Neural cell (in vitro differentiated cells): ENCODE measurements around the gene PCCA. TPM values are rescaled to one million over a fixed set of nuclear protein-coding genes. Genes with fewer than 3 reads are reported as not detected.

ENCODE experiments used
- H2AFZ ChIP-seq: fragments of 200-600, 300-800 bp; sonication (generic), shearing (Covaris generic); 2 replicates; pipeline ENCODE4 v1.6.0; 2014; ENCODE audit warnings: low read depth, mild to moderate bottlenecking, antibody characterized with exemption, low read length, moderate library complexity
- H3F3A ChIP-seq: fragments of 200-600 bp; shearing (Covaris generic); 2 replicates; pipeline ENCODE4 v1.6.1; 2016; ENCODE audit warnings: mild to moderate bottlenecking, moderate library complexity, mixed read lengths, antibody characterized with exemption, low read length; ENCODE audit not compliant: insufficient read depth, poor library complexity, severe bottlenecking
- H3K27ac ChIP-seq: fragments of 200-600, 300-800 bp; sonication (generic), shearing (Covaris generic); 2 replicates; pipeline ENCODE4 v1.5.1; 2014; ENCODE audit warnings: mild to moderate bottlenecking, low read length, moderate library complexity
- H3K27me3 ChIP-seq: fragments of 300-800, 200-600 bp; sonication (generic), shearing (Covaris generic); 2 replicates; pipeline ENCODE4 v1.6.0; 2014; ENCODE audit warnings: mild to moderate bottlenecking, low read depth, low read length, moderate library complexity; ENCODE audit not compliant: insufficient read depth
- H3K36me3 ChIP-seq: fragments of 300-800, 200-600 bp; sonication (generic), shearing (Covaris generic); 2 replicates; pipeline ENCODE4 v1.5.1; 2014; ENCODE audit warnings: mild to moderate bottlenecking, antibody characterized with exemption, low read length, moderate library complexity; ENCODE audit not compliant: insufficient read depth
- H3K4me2 ChIP-seq: fragments of 300-800, 200-600 bp; sonication (generic), shearing (Covaris generic); 2 replicates; pipeline ENCODE4 v1.6.0; 2014; ENCODE audit warnings: mild to moderate bottlenecking, low read length
- H3K4me3 ChIP-seq: fragments of 300-800, 200-600 bp; sonication (generic), shearing (Covaris generic); 2 replicates; pipeline ENCODE4 v1.5.1; 2014; ENCODE audit warnings: mild to moderate bottlenecking, low read length, moderate library complexity
- H3K79me2 ChIP-seq: fragments of 200-600 bp; shearing (Covaris generic); replicated peaks from 2 replicates; pipeline ENCODE4 v1.6.0; 2014; ENCODE audit warnings: mild to moderate bottlenecking, low read length, moderate library complexity; ENCODE audit not compliant: insufficient read depth
- H3K9ac ChIP-seq: fragments of 300-800, 200-600 bp; sonication (generic), shearing (Covaris generic); 2 replicates; pipeline ENCODE4 v1.6.1; 2016; ENCODE audit warnings: mild to moderate bottlenecking, low read length, mixed read lengths
- H3K9me2 ChIP-seq: fragments of 200-600 bp; shearing (Covaris generic); 2 replicates; pipeline ENCODE4 v1.6.1; 2016; ENCODE audit warnings: mild to moderate bottlenecking, low read length, mixed read lengths; ENCODE audit not compliant: insufficient read depth
- H3K9me3 ChIP-seq: fragments of 200-600, 300-800 bp; sonication (generic), shearing (Covaris generic); 2 replicates; pipeline ENCODE4 v1.6.1; 2016; ENCODE audit warnings: mild to moderate bottlenecking, mixed run types, low read length, moderate library complexity, mixed read lengths
- H4K20me1 ChIP-seq: fragments of 200-600 bp; shearing (Covaris generic); 2 replicates; pipeline ENCODE4 v1.6.1; 2016; ENCODE audit warnings: mild to moderate bottlenecking, mixed run types; ENCODE audit not compliant: insufficient read depth
- CTCF ChIP-seq: fragments of 450-650 bp; IDR thresholded peaks from 2 replicates; pipeline ENCODE4 v1.5.1; 2014; ENCODE audit warnings: antibody characterized with exemption, mild to moderate bottlenecking, moderate library complexity; ENCODE audit not compliant: poor library complexity, severe bottlenecking
- EP300 ChIP-seq: fragments of 450-650 bp; conservative IDR thresholded peaks from 2 replicates; pipeline ENCODE4 v1.6.1; 2014; ENCODE audit warnings: antibody characterized with exemption, mild to moderate bottlenecking, moderate library complexity; ENCODE audit not compliant: poor library complexity, severe bottlenecking
- POLR2AphosphoS5 ChIP-seq: IDR thresholded peaks from 2 replicates; pipeline ENCODE4 v1.6.1; 2012
- SMC3 ChIP-seq: fragments of 450-650 bp; conservative IDR thresholded peaks from 2 replicates; pipeline ENCODE4 v1.6.1; 2014; ENCODE audit warnings: antibody characterized with exemption, mild to moderate bottlenecking, moderate library complexity; ENCODE audit not compliant: poor library complexity
- TAF1 ChIP-seq: IDR thresholded peaks from 2 replicates; pipeline ENCODE4 v1.6.1; 2012; ENCODE audit warnings: low read depth
- polyA plus RNA-seq: library from polyadenylated mRNA; depleted of rRNA; stranded (reverse); fragments of >200 nt; gene quantifications from 2 replicates; pipeline ENCODE4 v1.2.3, GENCODE V29; 2014
- TF ChIP-seq, protein P1 (sequence below): IDR thresholded peaks from 2 replicates; pipeline ENCODE4 v1.6.1; 2012; ENCODE audit warnings: borderline replicate concordance

Gene PCCA
- polyA plus RNA-seq, 1 donor from 2014 or later = 17.0 TPM

GRCh38 chr13:100130930-100131511 is 42.1 kb downstream of the PCCA start:
- Histone ChIP-seq H3K9ac (no peak overlapping the region), H3K79me2 (no peaks in the 10 kb centered on the region), H3K4me2 (no peak overlapping the region), H3K36me3 (no peaks in the 10 kb centered on the region), H3K9me2 (no peaks in the 10 kb centered on the region), H3K9me3 (no peaks in the 10 kb centered on the region), H4K20me1 (no peaks in the 10 kb centered on the region), H3K4me3 (no peak overlapping the region), H3K27ac (no peak overlapping the region), H3F3A (no peaks in the 10 kb centered on the region), H2AFZ (no peak overlapping the region), H3K27me3 (no peaks in the 10 kb centered on the region)
- TF ChIP-seq CTCF = no peak
- TF ChIP-seq POLR2AphosphoS5 = no peak
- TF ChIP-seq EP300 = no peak
- no peak for TF ChIP-seq TAF1
- TF ChIP-seq, protein P1, sequence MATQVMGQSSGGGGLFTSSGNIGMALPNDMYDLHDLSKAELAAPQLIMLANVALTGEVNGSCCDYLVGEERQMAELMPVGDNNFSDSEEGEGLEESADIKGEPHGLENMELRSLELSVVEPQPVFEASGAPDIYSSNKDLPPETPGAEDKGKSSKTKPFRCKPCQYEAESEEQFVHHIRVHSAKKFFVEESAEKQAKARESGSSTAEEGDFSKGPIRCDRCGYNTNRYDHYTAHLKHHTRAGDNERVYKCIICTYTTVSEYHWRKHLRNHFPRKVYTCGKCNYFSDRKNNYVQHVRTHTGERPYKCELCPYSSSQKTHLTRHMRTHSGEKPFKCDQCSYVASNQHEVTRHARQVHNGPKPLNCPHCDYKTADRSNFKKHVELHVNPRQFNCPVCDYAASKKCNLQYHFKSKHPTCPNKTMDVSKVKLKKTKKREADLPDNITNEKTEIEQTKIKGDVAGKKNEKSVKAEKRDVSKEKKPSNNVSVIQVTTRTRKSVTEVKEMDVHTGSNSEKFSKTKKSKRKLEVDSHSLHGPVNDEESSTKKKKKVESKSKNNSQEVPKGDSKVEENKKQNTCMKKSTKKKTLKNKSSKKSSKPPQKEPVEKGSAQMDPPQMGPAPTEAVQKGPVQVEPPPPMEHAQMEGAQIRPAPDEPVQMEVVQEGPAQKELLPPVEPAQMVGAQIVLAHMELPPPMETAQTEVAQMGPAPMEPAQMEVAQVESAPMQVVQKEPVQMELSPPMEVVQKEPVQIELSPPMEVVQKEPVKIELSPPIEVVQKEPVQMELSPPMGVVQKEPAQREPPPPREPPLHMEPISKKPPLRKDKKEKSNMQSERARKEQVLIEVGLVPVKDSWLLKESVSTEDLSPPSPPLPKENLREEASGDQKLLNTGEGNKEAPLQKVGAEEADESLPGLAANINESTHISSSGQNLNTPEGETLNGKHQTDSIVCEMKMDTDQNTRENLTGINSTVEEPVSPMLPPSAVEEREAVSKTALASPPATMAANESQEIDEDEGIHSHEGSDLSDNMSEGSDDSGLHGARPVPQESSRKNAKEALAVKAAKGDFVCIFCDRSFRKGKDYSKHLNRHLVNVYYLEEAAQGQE = no peak

DNA sequence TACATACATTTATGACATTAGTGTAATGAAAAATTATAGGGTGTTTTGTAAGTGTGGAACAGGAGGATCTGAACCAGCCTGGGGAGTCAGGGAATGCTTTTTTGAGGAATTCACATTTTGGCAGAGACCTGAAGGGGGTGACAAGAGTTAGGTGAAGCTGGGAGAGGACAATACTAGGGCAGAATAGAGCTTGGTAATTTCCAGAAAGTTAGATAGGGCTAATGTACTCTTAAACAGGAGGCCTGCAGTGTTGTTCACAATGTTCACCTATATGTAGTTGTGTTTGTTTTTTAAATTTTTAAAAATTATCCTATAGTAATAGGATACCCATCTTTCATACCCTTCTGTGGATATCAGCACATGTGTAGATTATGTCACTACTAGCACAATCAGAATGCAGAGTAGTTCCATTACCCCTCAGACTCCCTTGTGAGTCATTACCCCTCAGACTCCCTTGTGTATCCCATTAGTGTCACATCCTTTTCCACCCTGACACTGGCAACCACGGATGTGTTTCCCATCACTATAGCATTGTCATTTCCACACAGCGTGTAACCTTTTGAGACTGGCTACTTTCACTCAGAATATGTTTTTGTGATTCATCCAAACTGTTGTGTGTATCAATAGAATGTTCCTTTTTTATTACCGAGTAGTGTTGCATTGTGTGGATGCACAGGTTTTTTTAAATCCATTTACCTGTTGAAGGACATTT is 43.1 kb downstream of the PCCA start:
- Histone ChIP-seq H3K9me3 (no peaks in the 10 kb centered on the region), H3K9me2 (no peaks in the 10 kb centered on the region), H3K79me2 (no peaks in the 10 kb centered on the region), H3K4me3 (no peak overlapping the region), H3K9ac (no peak overlapping the region), H3K4me2 (no peak overlapping the region), H3K27me3 (no peaks in the 10 kb centered on the region), H3K36me3 (no peaks in the 10 kb centered on the region), H4K20me1 (no peaks in the 10 kb centered on the region), H2AFZ (no peak overlapping the region), H3F3A (no peaks in the 10 kb centered on the region), H3K27ac (no peak overlapping the region)
- TF ChIP-seq EP300 = peak; percentile 61
- no peak for TF ChIP-seq SMC3
- TF ChIP-seq POLR2AphosphoS5 = peak; percentile 82

DNA sequence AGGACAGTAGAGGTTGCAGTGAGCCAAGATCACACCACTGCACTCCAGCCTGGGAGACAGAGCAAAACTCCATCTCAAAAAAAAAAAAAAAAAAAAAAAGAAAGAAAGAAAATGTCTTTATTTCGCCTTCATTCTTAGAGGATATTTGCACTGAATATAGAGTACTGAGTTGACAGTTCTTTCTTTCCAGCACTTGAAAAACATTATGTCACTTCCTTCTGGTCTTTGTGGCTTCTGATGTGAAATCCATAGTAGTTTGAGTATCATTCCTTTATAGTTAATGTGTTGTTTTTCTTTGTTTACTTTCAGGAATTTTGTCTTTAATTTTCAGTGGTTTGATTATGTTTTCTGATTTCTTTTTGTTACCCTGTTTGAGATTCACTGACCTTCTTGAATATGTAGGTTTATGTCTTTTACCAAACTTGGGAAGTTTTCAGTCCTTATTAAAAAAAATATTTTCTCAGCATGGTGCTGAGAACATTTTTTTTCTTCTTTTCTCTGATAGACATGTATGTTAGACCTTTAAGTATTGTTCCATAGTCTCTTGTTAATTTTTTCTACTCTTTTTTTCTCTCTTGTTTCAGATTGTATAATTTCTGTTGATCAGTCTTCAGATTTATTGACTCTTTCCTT is 50.1 kb downstream of the PCCA start:
- no peaks in the 10 kb centered on the region for H3K9me3 ChIP-seq
- H3K9ac ChIP-seq = no peak overlapping the region

More for the DNA sequence above, 50.1 kb downstream of the PCCA start:
- H3K9me2 ChIP-seq = no peaks in the 10 kb centered on the region
- H3K4me2 ChIP-seq = no peak overlapping the region
- H3K4me3 ChIP-seq = no peak overlapping the region
- no peak for TF ChIP-seq CTCF
- H4K20me1 ChIP-seq = no peaks in the 10 kb centered on the region
- H3K27ac ChIP-seq = no peak overlapping the region
- no peaks in the 10 kb centered on the region for H3K36me3 ChIP-seq
- H3K79me2 ChIP-seq = peaks cover 4% of the 10 kb centered on the region
- H3F3A ChIP-seq = no peaks in the 10 kb centered on the region
- no peaks in the 10 kb centered on the region for H3K27me3 ChIP-seq
- H2AFZ ChIP-seq = no peak overlapping the region
